Gastrocnemius medialis (tissue), 4 donors: ENCODE results near the gene TCF12.
A peak's percentile ranks its signal among the peaks of the same experiment; 100 is the strongest.

Experiments
- POLR2A ChIP-seq, 2 donors: fragments of 450-650 bp; IDR thresholded peaks; one replicate each; pipeline ENCODE4 v1.6.1; 2017; ENCODE audit warnings: antibody characterized with exemption in 2 of 2, mild to moderate bottlenecking in 2 of 2, moderate library complexity in 2 of 2
- TF ChIP-seq, protein P1 (sequence below), 5 experiments: fragments of 450-650 bp in 3 of 5; fragments of 200-600 bp in 2 of 5; sonication (generic) in 2 of 5; IDR thresholded peaks in 4 of 5; conservative IDR thresholded peaks in 1 of 5; 1 replicate in 4 of 5; 2 replicates in 1 of 5; pipeline ENCODE4 v1.5.1; 2016 to 2019; ENCODE audit warnings: antibody characterized with exemption in 5 of 5, mild to moderate bottlenecking in 3 of 5, moderate library complexity in 3 of 5

DNA sequence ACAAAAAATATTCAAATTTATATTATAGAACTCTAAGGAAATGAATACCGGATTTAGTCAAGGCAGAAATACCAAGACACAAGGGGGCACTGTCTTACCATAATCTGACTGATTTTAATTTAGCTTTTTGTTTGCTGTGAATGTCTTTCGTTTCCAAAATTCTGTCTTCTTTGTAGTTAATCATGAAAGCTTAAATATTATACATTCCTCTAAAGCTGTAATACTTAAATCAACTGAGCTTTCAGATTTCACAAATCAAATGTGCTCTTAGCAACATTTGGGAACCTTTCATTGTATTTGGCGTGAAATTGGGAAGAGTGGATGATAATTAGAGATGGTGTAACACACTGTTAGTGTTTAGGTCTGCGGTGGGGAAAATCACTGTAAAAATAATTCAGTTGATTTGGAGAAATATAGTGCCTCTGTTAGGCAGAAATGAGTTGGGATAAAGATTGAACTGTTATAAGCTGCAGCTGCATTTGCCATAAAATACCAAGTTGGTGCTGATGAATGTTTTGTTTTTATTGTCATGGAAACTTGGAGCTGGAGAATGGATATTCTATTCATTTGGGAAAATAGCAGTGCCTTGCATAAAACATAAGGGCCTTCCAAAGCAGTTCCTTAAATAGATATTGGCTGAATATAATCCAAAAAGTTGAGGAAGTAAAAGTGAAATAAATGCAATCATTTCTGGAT is 228.2 kb downstream of the TCF12 start:
- no peak for TF ChIP-seq POLR2A (IDR thresholded peaks at IDR 0.05)
- TF ChIP-seq, protein P1, sequence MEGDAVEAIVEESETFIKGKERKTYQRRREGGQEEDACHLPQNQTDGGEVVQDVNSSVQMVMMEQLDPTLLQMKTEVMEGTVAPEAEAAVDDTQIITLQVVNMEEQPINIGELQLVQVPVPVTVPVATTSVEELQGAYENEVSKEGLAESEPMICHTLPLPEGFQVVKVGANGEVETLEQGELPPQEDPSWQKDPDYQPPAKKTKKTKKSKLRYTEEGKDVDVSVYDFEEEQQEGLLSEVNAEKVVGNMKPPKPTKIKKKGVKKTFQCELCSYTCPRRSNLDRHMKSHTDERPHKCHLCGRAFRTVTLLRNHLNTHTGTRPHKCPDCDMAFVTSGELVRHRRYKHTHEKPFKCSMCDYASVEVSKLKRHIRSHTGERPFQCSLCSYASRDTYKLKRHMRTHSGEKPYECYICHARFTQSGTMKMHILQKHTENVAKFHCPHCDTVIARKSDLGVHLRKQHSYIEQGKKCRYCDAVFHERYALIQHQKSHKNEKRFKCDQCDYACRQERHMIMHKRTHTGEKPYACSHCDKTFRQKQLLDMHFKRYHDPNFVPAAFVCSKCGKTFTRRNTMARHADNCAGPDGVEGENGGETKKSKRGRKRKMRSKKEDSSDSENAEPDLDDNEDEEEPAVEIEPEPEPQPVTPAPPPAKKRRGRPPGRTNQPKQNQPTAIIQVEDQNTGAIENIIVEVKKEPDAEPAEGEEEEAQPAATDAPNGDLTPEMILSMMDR (IDR thresholded peaks at IDR 0.05 in 4 of 5, conservative IDR thresholded peaks at IDR 0.05 in 1 of 5) = peak; percentile 51 to 79 (median 62)
